Middle frontal gyrus (tissue), 1 donor: ENCODE data around the gene C12orf60.
"Not testable (repeated sequence)": the region's sequence is repeated elsewhere in the genome, so short reads cannot be mapped to it uniquely, and the experiment has no call there.

Experiments used
- DNase-seq: peaks from one replicate; pipeline ENCODE4 v3.0.0-alpha.2; 2015; ENCODE audit warnings: low spot score; ENCODE audit errors: extremely low spot score

C12orf60 gene, protein sequence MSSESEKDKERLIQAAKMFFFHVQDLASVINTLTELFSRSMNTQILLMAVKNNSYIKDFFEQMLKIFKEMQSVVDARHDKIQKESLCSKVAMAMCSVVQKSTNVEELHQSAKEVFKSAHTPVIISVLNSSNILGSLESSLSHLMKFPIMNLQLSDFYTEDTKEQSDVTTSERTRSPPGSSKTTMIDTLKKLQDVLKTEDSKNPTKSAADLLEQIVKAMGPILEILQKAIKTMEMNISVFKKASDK

DNA sequence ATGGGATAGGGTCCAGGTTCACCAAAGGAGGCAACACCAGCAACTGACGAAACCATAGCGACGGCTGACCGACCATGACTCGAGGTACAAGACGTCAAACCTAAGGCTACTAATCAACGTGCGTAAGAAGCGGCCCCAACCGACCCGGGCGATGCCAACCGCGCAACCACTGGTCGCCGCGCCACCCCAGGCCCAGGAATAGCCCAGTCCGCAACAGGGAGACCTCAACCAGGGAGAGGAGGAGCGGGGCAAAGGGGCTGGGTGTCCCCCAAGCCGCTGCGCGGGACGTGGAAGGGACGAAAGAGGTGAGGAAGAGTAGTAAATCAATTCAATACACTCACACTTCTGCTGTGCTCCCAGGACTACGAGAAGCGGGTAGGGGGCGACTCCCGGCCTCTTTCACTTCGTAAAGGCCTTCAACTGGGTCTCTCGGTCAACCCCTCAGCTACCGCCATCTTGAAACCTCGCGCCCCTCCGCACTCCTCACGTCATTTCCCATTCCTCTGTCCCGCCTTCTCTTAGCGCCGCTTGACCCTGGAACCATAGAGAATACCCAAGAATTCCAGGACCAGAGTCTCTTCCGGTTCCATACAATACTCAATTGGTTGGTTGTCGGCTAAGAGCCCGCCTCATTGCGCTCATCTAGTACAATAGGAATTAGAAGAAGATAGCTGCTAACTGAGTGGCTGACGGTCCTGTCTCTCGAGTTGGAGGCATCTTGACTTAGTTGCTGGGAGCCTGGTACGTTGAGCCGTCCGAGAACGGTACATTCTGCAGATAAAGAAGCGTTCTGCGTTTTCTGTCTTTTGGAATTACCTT is at the start of gene C12orf60, which contains the start of gene WBP11:
TSS of gene C12orf60 (plus strand) at position 660 of the 819 bp plus-strand sequence. CDS start 19,266 bp downstream, outside the sequence.
TSS of gene WBP11 (minus strand) at position 468 of the 819 bp plus-strand sequence. CDS start 2,095 bp downstream, outside the sequence.
- DNase-seq = peak; percentile 98

DNA sequence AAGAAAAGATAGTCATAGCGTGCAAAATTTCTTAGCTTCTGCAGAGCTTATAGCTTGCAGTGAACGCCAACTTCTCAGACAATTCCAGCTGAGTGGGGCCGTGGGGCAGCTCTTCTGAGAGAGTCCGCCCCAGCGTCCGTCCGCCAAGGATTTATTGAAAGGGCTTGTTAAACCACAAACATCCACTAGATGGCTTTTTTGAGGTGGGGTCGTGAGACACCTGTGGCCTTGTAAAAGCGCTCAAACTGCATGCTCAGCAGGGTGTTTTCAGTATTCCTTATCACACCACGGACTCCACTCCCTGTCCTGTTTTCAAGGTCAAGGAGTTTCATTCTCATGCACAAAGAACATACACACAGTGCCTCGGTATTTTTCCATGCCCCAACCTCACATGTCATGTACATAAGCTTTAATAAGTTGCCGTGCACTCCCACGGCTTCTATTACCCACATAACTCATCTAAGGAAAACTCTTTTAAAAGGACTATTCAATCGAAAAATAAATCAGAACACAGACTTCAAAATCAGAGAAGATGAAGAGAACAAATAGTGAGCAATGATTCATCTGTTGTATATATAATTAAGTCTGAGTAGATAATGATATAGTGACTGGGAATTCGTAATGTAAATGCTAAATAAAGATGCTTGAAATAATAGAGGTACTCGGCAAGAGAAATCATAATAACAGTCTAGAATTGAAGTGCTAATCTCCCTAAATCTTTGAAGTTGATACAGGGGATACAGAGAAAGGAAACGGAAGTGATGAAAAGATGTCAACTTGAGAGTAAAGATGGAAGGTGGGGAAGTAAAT is 46.9 kb upstream of the C12orf60 start:
- DNase-seq = no peak

DNA sequence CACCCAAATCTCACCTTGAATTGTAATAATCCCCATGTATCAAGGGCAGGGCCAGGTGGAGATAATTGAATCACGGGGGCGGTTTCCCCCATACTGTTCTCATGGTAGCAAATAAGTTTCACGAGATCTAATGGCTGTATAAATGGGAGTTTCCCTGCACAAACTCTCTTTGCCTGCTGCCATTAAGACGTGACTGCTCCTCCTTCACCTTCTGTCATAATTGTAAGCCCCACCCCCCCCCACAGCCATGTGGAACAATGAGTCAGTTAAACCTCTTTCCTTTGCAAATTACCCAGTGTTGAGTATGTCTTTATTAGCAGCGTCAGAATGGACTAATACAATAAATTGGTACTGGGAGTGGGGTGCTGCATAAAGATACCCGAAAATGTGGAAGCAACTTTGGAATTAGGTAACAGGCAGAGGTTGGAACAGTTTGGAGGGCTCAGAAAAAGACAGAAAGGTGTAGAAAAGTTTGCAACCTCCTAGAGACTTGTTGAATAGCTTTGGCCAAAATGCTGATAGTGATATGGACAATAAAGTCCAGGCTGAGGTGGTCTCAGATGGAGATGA is 43.7 kb upstream of the C12orf60 start:
- DNase-seq = not testable (repeated sequence)

DNA sequence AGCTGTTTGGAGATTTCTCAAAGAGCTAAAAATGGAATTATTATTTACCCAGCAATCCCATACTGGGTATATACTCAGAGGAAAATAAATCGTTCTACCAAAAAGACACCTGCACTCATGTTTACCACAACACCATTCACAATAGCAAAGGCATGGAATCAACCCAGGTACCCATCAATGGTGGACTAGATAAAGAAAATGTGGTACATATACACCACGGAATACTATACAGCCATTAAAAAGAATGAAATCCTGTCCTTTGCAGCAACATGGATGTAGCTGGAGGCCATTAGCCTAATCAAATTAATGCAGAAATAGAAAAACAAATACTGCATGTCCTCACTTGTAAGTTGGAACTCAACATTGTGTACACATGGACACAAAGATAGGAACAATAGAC is 38.1 kb upstream of the C12orf60 start:
- no peak for DNase-seq

DNA sequence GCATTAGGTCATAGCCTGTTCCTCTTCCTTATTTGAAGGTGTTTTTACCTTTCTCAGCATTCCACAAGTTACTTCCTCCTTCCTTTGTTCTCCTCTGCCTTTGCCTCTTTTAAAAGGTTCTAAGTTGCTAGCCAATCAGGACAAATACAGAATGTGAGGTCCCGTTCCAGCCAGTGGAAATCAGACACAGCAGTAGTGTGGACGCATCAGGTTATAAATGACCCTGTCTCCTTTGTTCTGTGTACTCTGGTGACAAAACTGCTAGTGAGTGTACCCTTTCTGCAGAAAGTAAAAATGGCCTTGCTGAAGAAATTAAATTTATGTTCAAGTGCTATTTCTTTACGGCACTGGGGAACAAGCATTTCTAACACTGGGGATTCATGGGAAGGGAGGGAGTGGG is 37.5 kb upstream of the C12orf60 start:
- not testable (repeated sequence) for DNase-seq

DNA sequence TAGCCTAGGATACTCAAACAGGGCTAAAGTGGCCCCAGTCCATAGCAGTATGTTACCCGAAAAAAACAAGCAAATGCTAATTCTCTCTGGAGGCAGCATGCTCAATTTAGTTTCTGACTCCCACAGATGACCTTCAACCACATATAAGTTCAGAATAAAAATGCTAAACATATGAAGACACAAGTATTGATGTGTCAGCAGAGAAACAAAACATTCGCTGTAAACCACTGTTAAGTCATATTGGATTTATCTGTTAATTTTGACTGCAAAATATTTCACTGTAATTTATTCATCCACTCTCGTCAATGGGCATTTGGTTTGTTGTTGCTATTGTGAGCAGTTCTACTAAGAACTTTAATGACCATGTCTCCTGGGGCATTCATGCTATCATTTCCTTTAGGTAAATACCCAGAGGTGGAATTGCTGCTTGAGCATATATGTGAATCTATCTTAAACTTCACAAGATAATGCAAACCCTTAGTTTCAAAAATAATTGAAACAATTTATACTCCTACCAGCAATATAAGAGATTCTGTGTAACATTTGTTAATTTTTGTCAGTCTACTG is 36.7 kb upstream of the C12orf60 start:
- DNase-seq = no peak

DNA sequence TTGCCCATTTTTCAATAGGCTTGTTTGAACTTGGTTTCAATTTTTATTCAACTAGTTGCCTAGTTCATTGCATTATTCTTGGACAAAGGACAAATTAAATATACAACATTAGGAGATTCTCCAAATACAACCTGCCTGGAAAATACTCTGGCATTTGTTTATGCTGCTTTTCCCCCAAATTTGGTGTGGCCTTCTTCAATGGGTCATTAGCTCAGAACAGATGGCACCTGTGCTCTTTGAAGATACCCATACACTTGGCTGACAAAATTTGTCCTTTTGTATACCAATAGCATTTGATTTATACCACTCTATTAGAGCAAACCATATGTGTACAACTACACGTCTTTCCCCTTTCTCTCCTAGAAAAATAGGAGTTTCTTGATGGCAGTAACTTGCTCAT is 35.9 kb upstream of the C12orf60 start:
- DNase-seq = no peak

DNA sequence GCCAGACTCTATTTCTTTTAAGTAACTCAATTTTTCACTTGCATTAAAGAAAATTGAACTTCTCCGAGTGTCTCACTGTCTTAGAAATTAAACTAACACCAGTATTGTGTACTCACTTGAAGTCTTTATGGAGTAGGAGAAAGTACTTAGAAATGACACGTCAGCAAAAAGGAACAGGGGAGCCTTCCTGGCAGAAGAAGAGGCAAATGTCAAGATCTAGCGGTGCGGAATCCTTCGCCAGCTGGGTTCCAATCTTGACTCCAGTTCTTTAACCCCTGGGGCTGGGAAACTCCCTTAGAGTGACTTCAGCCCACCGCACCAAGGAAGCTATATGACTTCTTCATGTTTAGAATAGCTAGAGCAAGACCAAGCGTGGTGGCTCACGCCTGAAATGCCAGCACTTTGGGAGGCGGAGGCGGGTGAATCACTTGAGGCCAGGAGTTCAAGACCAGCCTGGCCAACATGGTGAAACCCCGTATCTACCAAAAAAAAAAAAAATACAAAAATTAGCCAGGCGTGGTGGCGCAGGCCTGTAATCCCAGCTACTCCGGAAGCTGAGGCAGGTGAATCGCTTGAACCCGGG is 34.6 kb upstream of the C12orf60 start:
- DNase-seq = no peak

DNA sequence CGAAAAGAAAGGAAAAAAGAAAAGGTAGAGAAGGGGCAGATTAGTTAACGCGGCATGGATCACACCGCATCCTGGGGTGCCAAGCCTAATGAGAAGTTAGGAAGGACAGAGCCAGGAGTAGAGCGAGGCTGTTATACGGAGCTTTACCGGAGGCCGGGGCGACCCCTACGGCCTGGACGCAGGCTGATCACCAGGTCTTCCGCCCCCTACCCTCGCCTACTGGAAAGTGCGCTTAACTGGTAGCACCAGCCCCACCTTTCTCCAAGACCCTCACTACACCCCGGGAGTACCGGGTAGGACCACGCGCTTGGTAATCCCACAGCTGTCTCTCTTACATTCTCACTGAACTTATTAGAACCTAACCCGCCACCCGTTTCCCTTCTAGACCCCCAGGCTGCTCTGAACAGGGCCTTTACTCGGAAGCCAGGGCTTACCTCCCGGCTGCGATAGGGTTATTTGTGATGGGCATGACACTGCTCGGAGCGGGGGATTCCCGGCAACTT is 34.0 kb upstream of the C12orf60 start:
- no peak for DNase-seq

DNA sequence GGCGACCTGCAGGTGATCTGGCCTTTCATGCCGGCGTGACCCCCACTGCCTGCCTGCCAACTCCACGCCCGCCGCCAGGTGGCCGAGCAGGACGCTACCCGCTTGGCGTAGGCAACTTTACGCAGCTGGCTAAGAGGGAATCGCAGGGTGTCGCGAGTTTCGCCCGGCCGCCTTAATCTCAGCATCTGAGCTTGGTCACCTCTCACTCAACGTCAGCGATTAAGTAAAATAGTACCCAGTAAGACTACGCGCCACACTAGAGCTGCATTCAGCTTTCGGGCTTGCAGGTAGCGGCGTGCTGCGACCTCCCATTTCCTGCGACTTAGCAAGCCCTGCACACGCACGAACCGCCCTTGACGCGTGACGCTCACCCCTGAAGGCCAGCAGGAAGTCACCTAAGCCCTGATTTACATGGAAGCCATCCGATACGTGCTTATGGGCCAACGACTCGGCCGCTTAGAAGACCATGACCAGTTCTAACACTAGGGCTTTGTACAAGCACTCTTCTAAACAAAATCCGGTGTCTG is 33.4 kb upstream of the C12orf60 start:
- DNase-seq = peak; percentile 26

DNA sequence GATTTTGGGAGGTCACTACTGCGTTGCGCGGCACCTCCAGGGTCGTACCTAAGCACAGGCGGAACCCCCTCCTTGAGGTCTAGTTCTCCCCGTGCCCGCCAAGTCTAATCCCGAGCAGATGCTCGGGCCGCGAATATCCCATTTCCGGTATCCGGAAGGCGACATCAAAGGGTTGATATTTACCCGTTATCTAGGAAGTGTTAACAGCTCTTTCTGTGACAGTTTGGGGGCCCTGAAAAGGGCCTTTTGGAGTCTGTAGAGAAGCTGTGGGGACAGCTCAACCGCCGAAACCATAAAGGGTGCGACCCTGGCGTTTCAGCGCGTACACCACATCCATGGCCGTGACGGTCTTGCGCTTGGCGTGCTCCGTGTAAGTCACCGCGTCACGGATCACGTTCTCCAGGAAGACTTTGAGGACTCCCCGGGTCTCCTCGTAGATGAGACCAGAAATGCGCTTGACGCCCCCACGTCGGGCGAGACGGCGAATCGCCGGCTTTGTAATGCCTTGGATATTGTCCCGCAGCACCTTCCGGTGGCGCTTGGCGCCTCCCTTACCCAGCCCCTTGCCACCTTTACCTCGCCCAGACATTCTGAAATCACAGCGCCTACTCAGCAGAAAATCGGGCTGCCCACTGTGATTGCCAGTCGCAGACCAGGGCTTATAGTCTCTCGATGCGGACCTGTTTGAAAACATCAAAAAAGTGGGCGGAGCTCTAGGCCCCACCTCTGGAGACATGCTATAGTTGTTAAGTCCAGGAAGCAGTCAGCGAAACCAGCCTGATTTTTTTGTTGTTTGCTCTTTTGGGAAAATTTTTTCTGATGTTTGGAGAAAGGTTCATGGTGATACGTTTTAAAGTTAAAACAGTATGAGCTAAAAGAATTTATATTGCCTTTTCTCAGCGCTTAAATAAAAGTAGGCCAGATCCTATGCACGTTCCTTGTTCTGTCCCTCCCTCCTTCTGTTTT is 32.7 kb upstream of the C12orf60 start:
- peak; percentile 84 for DNase-seq

DNA sequence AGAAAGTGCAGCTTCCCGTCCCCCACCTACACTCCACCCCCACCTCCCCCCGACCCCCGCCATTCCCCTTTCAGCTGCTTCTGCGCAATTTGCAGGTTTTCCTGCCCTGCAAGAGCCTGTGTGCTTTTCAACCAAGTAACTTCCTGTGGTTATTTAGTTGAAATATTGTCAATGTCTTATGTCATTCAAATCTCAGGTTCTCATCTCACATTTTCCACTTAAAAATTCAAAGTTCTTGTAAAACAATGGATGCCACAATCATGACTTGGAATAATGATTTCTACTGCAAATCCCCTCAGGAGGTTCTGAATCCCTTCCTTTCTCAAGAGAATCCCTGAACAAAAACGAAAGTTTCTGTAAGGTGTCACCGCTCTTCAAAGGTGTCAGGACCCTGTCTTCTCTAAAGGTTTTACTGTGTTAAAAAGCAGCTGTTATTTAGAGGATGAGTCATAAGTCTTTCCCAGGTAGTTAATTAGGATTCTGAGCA is 31.8 kb upstream of the C12orf60 start:
- no peak for DNase-seq

DNA sequence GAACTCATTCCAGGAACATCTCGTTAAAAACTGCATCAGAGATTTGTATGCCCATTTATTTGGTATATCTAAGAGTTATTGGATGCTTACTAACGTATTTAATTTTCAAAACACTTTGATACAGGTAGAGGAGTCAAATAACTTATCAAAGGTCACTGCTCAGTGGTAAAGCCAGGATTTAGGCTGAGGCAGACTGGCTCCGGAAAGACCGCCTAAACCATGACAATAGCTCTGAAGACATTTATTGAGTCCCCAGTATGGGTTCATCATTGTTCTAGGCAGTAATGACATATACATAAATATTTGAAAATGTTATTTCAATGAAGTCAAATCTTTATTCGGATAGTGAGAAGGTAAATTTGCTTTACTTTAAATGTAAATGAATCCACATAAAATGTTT is 30.5 kb upstream of the C12orf60 start:
- no peak for DNase-seq

DNA sequence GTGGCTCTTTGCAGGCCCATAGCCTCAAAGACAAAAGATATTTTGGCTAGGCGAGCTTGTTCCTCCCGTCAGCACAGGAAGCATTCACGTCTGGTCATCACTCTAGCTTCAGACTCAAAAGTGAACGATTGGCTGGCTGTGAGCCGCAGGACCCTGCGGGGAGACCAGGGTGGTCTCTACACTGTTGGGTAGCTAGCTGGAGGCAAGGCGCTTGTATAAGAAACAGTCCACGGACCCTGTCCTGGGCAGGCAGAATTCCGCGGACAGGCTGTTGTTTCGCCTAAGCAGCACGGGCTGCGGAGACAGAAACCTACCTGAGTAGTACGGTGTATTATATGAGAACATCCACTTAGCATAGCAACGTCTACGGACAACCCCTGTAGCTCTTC is 29.8 kb upstream of the C12orf60 start:
- DNase-seq = no peak

DNA sequence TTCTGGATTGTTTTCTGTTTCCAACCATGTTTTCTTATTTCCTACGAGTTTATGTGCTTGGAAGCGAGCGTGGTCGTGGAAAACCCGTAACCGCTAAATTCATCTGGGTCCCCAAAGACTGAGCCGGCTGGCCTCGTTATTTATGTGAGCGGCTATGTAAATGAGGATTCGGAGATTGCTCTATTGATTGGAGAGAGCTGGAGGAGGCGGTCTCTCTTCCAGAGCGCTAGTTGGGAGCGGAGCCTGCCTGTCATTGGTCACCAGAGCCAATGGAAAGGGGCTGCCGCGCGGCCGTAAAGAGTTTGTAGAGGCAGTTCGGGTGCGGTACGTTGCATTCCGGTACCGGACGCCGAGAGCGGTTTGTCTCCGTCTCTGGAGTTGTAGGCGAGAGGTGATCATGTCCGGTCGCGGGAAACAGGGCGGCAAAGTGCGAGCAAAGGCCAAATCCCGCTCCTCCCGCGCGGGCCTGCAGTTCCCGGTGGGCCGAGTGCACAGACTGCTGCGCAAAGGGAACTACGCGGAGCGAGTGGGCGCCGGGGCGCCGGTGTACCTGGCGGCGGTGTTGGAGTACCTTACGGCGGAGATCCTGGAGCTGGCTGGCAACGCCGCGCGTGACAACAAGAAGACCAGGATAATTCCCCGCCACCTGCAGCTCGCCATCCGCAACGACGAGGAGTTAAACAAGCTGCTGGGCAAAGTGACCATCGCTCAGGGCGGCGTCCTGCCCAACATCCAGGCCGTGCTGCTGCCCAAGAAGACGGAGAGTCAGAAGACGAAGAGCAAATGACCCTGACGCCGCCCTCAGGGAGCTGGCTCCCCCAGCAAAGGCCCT is 29.2 kb upstream of the C12orf60 start:
- peak; percentile 90 for DNase-seq

DNA sequence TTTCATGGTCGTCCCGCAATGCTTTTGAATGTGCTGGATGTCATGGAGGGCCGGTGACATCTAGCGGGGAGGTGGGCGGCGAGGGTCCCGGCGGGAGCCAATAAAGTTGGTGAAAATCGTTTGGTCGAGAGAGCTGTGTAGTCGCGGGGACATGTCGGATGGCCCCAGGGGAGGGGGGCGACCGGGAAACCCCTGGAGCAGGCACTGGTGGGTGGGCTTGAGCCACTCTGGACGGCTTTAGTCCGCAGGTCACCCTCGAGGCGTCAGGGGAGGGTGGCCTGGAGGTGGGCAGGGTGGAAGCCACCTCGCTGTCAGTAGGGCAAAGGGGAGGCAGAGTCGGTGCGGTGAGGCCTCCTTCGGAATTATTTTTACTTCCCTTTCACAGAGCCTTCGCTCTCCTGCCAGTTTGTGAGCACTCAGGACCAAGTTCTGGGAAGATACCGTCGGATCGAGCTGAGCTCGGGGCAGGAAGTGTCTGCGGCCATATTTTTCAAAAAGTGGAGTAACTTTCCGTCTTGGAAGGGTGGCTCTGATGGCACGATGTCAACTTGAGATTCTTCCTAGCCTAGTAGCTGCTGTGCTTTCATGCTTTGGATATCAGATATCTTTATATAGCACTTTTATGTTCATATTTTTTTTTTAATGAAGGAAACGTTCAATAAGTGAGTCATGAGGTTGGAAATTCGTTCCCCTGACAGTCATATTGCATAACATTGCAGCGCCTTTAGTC is 28.4 kb upstream of the C12orf60 start:
- DNase-seq = no peak

DNA sequence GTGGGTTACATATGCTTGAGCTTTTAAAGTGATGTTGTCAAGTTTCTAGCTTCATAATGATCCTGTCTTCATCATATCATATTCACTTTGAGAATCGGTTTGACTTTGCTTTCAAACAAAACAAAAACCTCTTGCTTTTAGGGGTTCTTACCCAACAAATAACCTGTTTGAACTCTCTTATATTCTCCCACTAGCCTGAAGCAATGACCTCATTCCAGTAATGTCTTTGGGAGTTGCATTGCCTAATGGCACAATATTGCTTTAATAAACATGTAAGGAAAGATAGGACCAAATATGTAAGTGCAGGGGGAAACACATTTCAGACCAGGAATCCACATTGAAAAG is 27.9 kb upstream of the C12orf60 start:
- DNase-seq = no peak
